Measurements from ENCODE around the gene USF2. TPM values are rescaled to one million over a fixed set of nuclear protein-coding genes. Genes with fewer than 3 reads are reported as not detected.

The USF2 gene
- total and polyA plus RNA-seq, 10 donors = 132 to 206 (median 154) TPM

DNA sequence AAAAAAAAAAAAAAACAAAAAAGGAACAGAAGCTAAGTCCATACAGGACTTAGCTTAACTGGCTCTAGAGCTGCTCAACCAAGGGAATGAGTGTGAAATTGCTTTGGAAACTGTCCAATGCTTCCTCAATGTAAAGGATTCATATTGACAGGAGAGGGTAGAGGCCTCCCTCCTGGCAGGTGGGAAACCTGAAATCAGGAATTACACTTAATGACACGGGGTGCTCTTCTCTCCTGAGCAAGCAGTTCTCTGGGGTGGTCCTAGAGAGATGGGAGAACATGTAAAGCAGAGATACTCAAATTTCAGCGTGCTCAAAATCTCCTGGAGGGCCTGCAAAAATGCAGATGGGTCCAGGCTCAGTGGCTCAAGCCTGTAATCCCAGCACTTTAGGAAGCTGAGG, 19.6 kb downstream of the USF2 start:
- 65 to 90% (median 77%) methylated on average over 2 of the region's 2 CpGs for WGBS, 5 donors

DNA sequence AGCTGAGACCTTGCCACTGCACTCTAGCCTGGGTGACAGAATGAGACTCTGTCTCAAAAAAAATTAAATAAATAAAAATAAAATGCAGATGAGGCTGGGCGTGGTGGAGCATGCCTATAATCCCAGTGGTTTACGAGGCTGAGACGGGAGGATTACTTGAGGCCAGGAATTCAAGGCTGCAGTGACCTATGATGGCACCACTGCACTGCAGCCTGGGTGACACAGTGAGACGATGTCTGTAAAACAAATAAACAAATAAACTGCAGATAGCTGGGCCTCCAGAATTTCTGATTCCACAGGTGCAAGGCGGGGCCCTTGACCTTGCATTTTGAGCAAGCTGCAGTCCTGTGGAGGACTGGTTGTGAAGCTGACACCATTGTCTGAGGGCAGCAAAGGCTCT, 20.1 kb downstream of the USF2 start:
- no peak for DNase-seq
- Histone ChIP-seq H3K4me3 (no peak overlapping the region), H3K4me1 (no peaks in the 10 kb centered on the region), H3K27ac (no peak overlapping the region), H3K36me3 (no peaks in the 10 kb centered on the region), H3K9me3 (no peaks in the 10 kb centered on the region), H3K27me3 (replicated peaks in 1 of 7) (peaks cover 0 to 8% (median 0%) of the 10 kb centered on the region in 7 donors)
- WGBS, 5 donors = 81 to 87% (median 83%) methylated on average over 5 of the region's 5 CpGs
- intact Hi-C loops (cut with DNase I; ENCODE audit: low total_unique reads) = no loop called here
- TF ChIP-seq CTCF (IDR thresholded peaks at IDR 0.05 in 8 of 11, conservative IDR thresholded peaks at IDR 0.05 in 3 of 11) = no peak
- no peak for TF ChIP-seq POLR2AphosphoS5 (IDR thresholded peaks at IDR 0.05)
- TF ChIP-seq POLR2A (IDR thresholded peaks at IDR 0.05) = no peak

More for the DNA sequence above, 19.6 kb downstream of the USF2 start:
- no peak for DNase-seq
- no peak for TF ChIP-seq POLR2A (IDR thresholded peaks at IDR 0.05)
- TF ChIP-seq POLR2AphosphoS5 (IDR thresholded peaks at IDR 0.05) = no peak
- no peak for TF ChIP-seq CTCF (IDR thresholded peaks at IDR 0.05 in 8 of 11, conservative IDR thresholded peaks at IDR 0.05 in 3 of 11)
- Histone ChIP-seq H3K4me3 (no peak overlapping the region), H3K27ac (no peak overlapping the region), H3K36me3 (no peaks in the 10 kb centered on the region), H3K27me3 (replicated peaks in 1 of 7) (peaks cover 0 to 7% (median 0%) of the 10 kb centered on the region in 7 donors), H3K9me3 (no peaks in the 10 kb centered on the region), H3K4me1 (peaks cover 0 to 1% (median 0%) of the 10 kb centered on the region in 6 donors)
- intact Hi-C loops (cut with DNase I; ENCODE audit: low total_unique reads) = no loop called here

- H3K4me1 ChIP-seq = peaks cover 0 to 8% (median 7%) of the 10 kb centered on the region in 6 donors
- no peak for DNase-seq
- WGBS, 5 donors = 81 to 91% (median 83%) methylated on average over 19 to 20 of the region's 20 CpGs
- H3K36me3 ChIP-seq = no peaks in the 10 kb centered on the region
- no peak overlapping the region for H3K4me3 ChIP-seq
- H3K9me3 ChIP-seq = no peaks in the 10 kb centered on the region
- intact Hi-C loops (cut with DNase I; ENCODE audit: low total_unique reads) = no loop called here
- TF ChIP-seq CTCF (IDR thresholded peaks at IDR 0.05 in 8 of 11, conservative IDR thresholded peaks at IDR 0.05 in 3 of 11) = no peak
- no peak for TF ChIP-seq POLR2A (IDR thresholded peaks at IDR 0.05)
- TF ChIP-seq POLR2AphosphoS5 (IDR thresholded peaks at IDR 0.05) = no peak
- no peak overlapping the region for H3K27ac ChIP-seq
- peaks cover 0 to 13% (median 0%) of the 10 kb centered on the region in 7 donors for H3K27me3 ChIP-seq (replicated peaks in 1 of 7)
Observed at GRCh38 chr19:35290381-35291127, 21.8 kb downstream of the USF2 start.

GRCh38 chr19:35291259-35291658, 22.5 kb downstream of the USF2 start:
- 74 to 84% (median 78%) methylated on average over 6 of the region's 6 CpGs for WGBS, 5 donors
- H3K36me3 ChIP-seq = no peaks in the 10 kb centered on the region
- no peak for DNase-seq
- no peak overlapping the region for H3K27ac ChIP-seq
- no peaks in the 10 kb centered on the region for H3K9me3 ChIP-seq
- no peak overlapping the region for H3K4me3 ChIP-seq
- peaks cover 6 to 16% (median 14%) of the 10 kb centered on the region in 6 donors for H3K4me1 ChIP-seq
- TF ChIP-seq POLR2AphosphoS5 (IDR thresholded peaks at IDR 0.05) (no peak), POLR2A (IDR thresholded peaks at IDR 0.05) (no peak), CTCF (IDR thresholded peaks at IDR 0.05 in 8 of 11, conservative IDR thresholded peaks at IDR 0.05 in 3 of 11) (no peak)
- H3K27me3 ChIP-seq (replicated peaks in 1 of 7) = peaks cover 0 to 17% (median 0%) of the 10 kb centered on the region in 7 donors
- intact Hi-C loops (cut with DNase I; ENCODE audit: low total_unique reads) = no loop called here
